Smooth muscle cell of bladder (primary cell): Measurements from ENCODE around the gene CCT6B. TPM values are rescaled to one million over a fixed set of nuclear protein-coding genes. Genes with fewer than 3 reads are reported as not detected.

Source experiments
- total RNA-seq: library from RNA; depleted of rRNA; stranded (reverse); fragments of >200 nt; gene quantifications from 2 replicates; pipeline ENCODE4 v1.2.3, GENCODE V29; 2014

Gene CCT6B
- 1.8 and 3.0 TPM in 2 replicates for total RNA-seq

GRCh38 chr17:34961093-34961911, at the start of gene CCT6B, which contains the start of gene ZNF830:
TSS of gene CCT6B (minus strand) at chr17:34961460. CDS start at chr17:34961393, 67 bp downstream.
TSS of gene ZNF830 (plus strand) at chr17:34961540. CDS start at chr17:34961567, 27 bp downstream.

GRCh38 chr17:34980353-34980680, 19.1 kb upstream of the CCT6B start, which contains the start of gene LIG3:
TSS of gene LIG3 (plus strand) at chr17:34980512. CDS start at chr17:34983006, 2,494 bp downstream.

Other genes starting within 250 kb of the CCT6B start
- gene ZNF830, start 80 bp upstream of the CCT6B start, total RNA-seq = 11.8 and 16.2 TPM in 2 replicates
- 28.3 and 34.0 TPM in 2 replicates for gene LIG3, start 19.1 kb upstream of the CCT6B start, total RNA-seq
- 5.9 and 6.1 TPM in 2 replicates for gene RFFL, start 102.2 kb upstream of the CCT6B start, total RNA-seq
- 6.4 and 8.2 TPM in 2 replicates for gene RAD51D, start 158.4 kb upstream of the CCT6B start, total RNA-seq
- not detected in 2 replicates for gene FNDC8, start 160.2 kb upstream of the CCT6B start, total RNA-seq
- gene NLE1, start 180.8 kb upstream of the CCT6B start, total RNA-seq = 14.6 and 15.9 TPM in 2 replicates
- gene UNC45B, start 186.4 kb upstream of the CCT6B start, total RNA-seq = not detected in 2 replicates
- not detected in 2 replicates for gene SLC35G3, start 232.9 kb upstream of the CCT6B start, total RNA-seq